Common myeloid progenitor, CD34-positive (primary cell): ENCODE data around the gene CTXN1.
"Not testable (repeated sequence)": the region's sequence is repeated elsewhere in the genome, so short reads cannot be mapped to it uniquely, and the experiment has no call there.

ENCODE experiments used
- CTCF ChIA-PET: fragments of 350-600 bp; sonication (Branson Sonifier 250); formaldehyde crosslinking; loops from one replicate; lab custom pipeline; 2021; ENCODE audit warnings: antibody characterized with exemption; lab: Charles Lee
- POLR2A ChIA-PET: fragments of 350-600 bp; sonication (Branson Sonifier 250); formaldehyde crosslinking; loops from one replicate; lab custom pipeline; 2021; ENCODE audit warnings: antibody characterized with exemption; lab: Charles Lee
- DNase-seq, 3 donors: peaks; one replicate each; pipeline versions ENCODE4 v3.0.0 to v3.0.0-alpha.2; 2013
- H3K27ac ChIP-seq, 2 experiments: 1 replicate in 1 of 2; 2 replicates in 1 of 2; pipeline ENCODE4 v1.7.0; 2013; ENCODE audit warnings: inconsistent platforms in 2 of 2, low read length in 2 of 2, mild to moderate bottlenecking in 2 of 2, low read depth in 1 of 2, moderate library complexity in 1 of 2; ENCODE audit not compliant: severe bottlenecking in 2 of 2, insufficient read depth in 1 of 2, poor library complexity in 1 of 2
- H3K27me3 ChIP-seq, 5 experiments: replicated peaks in 2 of 5; 1 replicate in 3 of 5; 2 replicates in 2 of 5; pipeline versions ENCODE4 v1.6.1 to v1.7.0; 2013; ENCODE audit warnings: low read length in 4 of 5, mild to moderate bottlenecking in 2 of 5, moderate library complexity in 2 of 5, inconsistent platforms in 1 of 5; ENCODE audit not compliant: insufficient read depth in 5 of 5, control insufficient read depth in 4 of 5
- H3K36me3 ChIP-seq, 4 experiments: 1 replicate in 2 of 4; 2 replicates in 2 of 4; pipeline versions ENCODE4 v1.6.1 to v1.7.0; 2013; ENCODE audit warnings: low read length in 3 of 4, control low read depth in 1 of 4, mild to moderate bottlenecking in 1 of 4; ENCODE audit not compliant: control insufficient read depth in 4 of 4, insufficient read depth in 4 of 4
- H3K4me1 ChIP-seq, 4 experiments: 1 replicate in 3 of 4; 2 replicates in 1 of 4; pipeline versions ENCODE4 v1.6.1 to v1.7.1; 2013; ENCODE audit warnings: low read length in 3 of 4, mild to moderate bottlenecking in 3 of 4, control low read depth in 1 of 4, inconsistent platforms in 1 of 4, moderate library complexity in 1 of 4; ENCODE audit not compliant: control insufficient read depth in 4 of 4, insufficient read depth in 4 of 4; ENCODE audit errors: control extremely low read depth in 1 of 4
- H3K4me3 ChIP-seq, 7 experiments: 1 replicate in 4 of 7; 2 replicates in 3 of 7; pipeline versions ENCODE4 v1.5.1 to v1.7.0; 2013; ENCODE audit warnings: mild to moderate bottlenecking in 7 of 7, low read length in 6 of 7, moderate library complexity in 6 of 7, inconsistent platforms in 2 of 7, low read depth in 2 of 7, control low read depth in 1 of 7; ENCODE audit not compliant: insufficient read depth in 4 of 7, control insufficient read depth in 1 of 7; ENCODE audit errors: extremely low read depth in 1 of 7
- H3K9me3 ChIP-seq, 5 experiments: 1 replicate in 4 of 5; 2 replicates in 1 of 5; pipeline versions ENCODE4 v1.6.1 to v1.7.1; 2013; ENCODE audit warnings: low read length in 4 of 5, mild to moderate bottlenecking in 2 of 5, inconsistent platforms in 1 of 5, low read depth in 1 of 5, moderate library complexity in 1 of 5; ENCODE audit not compliant: control insufficient read depth in 4 of 5, insufficient read depth in 2 of 5; ENCODE audit errors: control extremely low read depth in 1 of 5
- WGBS: methylation state at CpG from one replicate; pipeline ENCODE4 v1.1.5; 2013; ENCODE audit not compliant: insufficient coverage; 5-methylcytosine and 5-hydroxymethylcytosine counted together

CTXN1 gene

DNA sequence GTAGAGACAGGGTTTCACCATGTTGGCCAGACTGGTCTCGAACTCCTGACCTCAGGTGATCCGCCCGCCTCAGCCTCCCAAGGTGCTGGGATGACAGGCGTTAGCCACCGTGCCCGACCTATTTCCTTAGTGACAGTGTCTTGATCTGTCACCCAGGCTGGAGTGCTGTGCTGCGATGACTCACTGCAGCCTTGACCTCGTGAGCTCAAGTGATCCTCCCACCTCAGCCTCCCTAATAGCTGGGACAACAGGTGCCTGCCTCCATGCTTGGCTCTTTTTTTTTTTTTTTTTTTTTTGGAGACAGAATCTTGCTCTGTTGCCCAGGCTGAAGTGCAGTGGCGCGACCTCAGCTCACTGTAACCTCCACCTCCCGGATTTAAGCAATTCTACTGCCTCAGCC is 4.1 kb upstream of the CTXN1 start:
- peaks cover 0 to 25% (median 15%) of the 10 kb centered on the region in 4 experiments for H3K4me1 ChIP-seq
- H3K36me3 ChIP-seq = peaks cover 6 to 58% (median 39%) of the 10 kb centered on the region in 4 experiments
- H3K27me3 ChIP-seq, H3K9me3 ChIP-seq, H3K4me3 ChIP-seq, H3K27ac ChIP-seq: not testable (repeated sequence)
- CTCF ChIA-PET = interaction anchor here (1.1 to 3.3 kb wide), 5 partner anchors 8 to 76 kb away, joined by 3 to 20 read pairs (median 5); no protein-coding TSS in a partner anchor
- WGBS = 94% methylated on average over 10 of the region's 11 CpGs
- peak in 1 of 3 donors; percentile 27 for DNase-seq
- POLR2A ChIA-PET = interaction anchor here (1.4 kb wide), 1 partner anchor 72 kb away, joined by 3 read pairs; no protein-coding TSS in a partner anchor

DNA sequence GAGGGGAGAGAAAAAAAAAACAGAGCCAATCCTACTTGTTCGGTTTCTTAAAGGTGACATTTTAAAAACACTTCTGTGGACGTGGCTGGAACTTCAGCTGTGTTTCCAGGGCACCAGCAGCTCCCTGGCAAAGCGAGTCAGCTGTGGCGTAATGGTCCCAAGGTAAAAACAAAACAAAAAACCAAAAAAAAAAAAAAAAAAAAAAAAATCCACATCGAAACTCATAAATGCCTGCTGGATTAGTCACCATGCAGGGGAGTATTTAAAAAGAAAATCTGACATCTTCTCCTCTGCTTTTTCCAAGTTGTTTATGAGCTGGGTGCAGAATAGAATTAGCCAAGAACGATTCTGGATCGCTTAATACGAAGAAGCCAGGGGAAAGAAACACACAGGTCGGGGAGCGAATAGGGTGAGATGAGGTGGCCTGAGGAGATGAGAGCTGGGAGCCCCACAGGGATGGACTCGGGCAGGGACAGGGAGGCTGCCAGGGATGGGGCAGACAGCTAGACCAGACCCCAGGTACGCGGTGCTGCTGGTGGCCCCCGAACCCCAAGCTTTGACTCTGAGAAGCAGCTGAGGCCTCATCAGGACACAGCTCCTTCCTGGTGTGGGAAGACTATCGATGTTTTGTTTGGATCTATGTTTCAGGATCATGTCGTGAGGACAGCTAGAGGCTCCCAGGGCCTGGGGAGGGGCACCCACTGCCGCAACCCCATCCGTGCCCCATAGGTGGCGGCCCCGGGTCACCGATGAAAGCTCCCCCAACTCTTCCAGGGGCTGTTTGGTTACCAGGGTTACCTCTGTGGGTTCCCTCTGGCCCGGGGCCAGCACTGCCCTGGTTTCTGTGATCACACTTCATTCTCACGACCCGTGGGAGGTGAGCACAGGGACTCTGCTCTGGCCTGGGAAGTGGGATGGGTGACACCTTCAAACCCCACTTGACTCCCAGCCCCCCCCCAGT is 3.1 kb upstream of the CTXN1 start:
- H3K36me3 ChIP-seq = peaks cover 6 to 47% (median 32%) of the 10 kb centered on the region in 4 experiments
- H3K4me1 ChIP-seq = peaks cover 0 to 27% (median 16%) of the 10 kb centered on the region in 4 experiments
- H3K27ac ChIP-seq = no peak overlapping the region
- no peaks in the 10 kb centered on the region for H3K9me3 ChIP-seq
- DNase-seq = peak; percentile 90 to 96 (median 92)
- POLR2A ChIA-PET = interaction anchor here (1.2 to 1.6 kb wide), 3 partner anchors 9 to 73 kb away, joined by 3 to 12 read pairs (median 3); partner anchors contain the start of genes SNAPC2 and TIMM44
- CTCF ChIA-PET = interaction anchor here (0.6 to 4.0 kb wide), 18 partner anchors 7 to 406 kb away, joined by 3 to 20 read pairs (median 4); partner anchors contain the start of gene TIMM44
- WGBS = 63% methylated on average over 15 of the region's 24 CpGs
- H3K27me3 ChIP-seq = no peaks in the 10 kb centered on the region
- no peak overlapping the region for H3K4me3 ChIP-seq

DNA sequence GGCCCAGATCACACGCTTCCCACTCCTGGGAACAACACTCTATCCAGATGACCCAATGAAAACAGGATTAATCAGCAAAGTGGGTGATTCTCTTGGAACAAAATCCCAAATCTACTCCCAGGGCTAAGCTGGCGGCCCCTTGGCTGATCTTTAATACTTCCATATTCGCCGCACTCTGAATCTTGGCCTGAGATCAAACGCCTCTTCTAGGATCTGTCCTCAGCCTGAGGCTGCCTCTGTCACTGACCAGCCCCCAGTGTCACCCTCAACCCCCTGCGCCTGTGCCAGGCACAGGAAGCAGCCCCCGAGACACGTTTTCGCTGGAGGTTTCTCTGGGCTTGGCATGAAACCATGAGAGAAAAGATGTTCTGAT is 2.4 kb upstream of the CTXN1 start:
- POLR2A ChIA-PET = interaction anchor here (1.6 kb wide), 1 partner anchor 15 kb away, joined by 12 read pairs; the partner anchor contains the start of gene TIMM44
- no peaks in the 10 kb centered on the region for H3K27me3 ChIP-seq
- no peak overlapping the region for H3K27ac ChIP-seq
- H3K9me3 ChIP-seq = no peaks in the 10 kb centered on the region
- CTCF ChIA-PET = interaction anchor here (0.6 to 4.0 kb wide), 7 partner anchors 10 to 133 kb away, joined by 3 to 20 read pairs (median 4); partner anchors contain the start of gene TIMM44
- H3K4me1 ChIP-seq = peaks cover 0 to 27% (median 16%) of the 10 kb centered on the region in 4 experiments
- no peak overlapping the region for H3K4me3 ChIP-seq
- DNase-seq = no peak
- H3K36me3 ChIP-seq = peaks cover 6 to 40% (median 28%) of the 10 kb centered on the region in 4 experiments
- WGBS = 98% methylated on average over 8 of the region's 9 CpGs

DNA sequence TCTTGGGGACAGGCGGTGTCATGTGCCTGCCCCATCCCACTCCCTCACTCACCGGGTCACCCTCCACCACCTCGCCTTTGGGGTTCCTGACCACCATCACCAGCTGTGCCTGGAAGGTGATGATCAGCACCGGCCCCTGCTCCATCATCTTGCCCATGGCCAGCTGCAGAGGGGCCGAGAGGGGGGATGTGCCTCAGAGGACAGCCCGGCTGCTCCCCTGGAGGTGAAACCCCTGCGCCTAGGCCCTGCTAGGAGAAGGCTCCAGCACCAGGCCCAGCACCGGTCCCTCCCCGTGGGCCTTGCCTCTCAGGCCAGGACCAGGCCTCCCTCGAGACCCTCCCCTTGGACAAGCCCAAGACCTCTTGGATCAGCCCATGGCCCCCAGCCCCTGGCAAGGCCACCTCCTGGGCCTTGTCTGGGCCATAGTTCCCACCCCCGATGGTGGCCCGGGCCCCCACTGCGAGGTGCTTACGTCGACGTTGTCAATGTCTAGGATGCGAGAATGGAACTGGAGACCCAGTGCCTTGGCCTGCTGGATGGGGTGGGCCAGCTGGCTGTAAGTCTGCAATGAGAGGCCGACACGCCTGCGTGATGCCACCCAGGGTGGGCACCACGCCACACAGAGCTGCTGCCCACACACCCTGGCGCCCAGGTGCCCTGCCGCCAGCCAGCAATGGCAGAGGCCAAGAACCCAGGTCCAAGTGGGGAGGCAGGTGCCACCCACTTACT is 1.8 kb upstream of the CTXN1 start:
- CTCF ChIA-PET = interaction anchor here (1.1 to 4.0 kb wide), 7 partner anchors 10 to 76 kb away, joined by 3 to 20 read pairs (median 4); partner anchors contain the start of genes MAP2K7 and TIMM44
- Histone ChIP-seq H3K9me3 (no peaks in the 10 kb centered on the region), H3K4me3 (no peak overlapping the region), H3K27ac (no peak overlapping the region), H3K36me3 (peaks cover 6 to 35% (median 28%) of the 10 kb centered on the region in 4 experiments), H3K27me3 (no peaks in the 10 kb centered on the region), H3K4me1 (peaks cover 0 to 27% (median 16%) of the 10 kb centered on the region in 4 experiments)
- 98% methylated on average over 16 of the region's 23 CpGs for WGBS
- DNase-seq = no peak
- POLR2A ChIA-PET = no interaction called here

DNA sequence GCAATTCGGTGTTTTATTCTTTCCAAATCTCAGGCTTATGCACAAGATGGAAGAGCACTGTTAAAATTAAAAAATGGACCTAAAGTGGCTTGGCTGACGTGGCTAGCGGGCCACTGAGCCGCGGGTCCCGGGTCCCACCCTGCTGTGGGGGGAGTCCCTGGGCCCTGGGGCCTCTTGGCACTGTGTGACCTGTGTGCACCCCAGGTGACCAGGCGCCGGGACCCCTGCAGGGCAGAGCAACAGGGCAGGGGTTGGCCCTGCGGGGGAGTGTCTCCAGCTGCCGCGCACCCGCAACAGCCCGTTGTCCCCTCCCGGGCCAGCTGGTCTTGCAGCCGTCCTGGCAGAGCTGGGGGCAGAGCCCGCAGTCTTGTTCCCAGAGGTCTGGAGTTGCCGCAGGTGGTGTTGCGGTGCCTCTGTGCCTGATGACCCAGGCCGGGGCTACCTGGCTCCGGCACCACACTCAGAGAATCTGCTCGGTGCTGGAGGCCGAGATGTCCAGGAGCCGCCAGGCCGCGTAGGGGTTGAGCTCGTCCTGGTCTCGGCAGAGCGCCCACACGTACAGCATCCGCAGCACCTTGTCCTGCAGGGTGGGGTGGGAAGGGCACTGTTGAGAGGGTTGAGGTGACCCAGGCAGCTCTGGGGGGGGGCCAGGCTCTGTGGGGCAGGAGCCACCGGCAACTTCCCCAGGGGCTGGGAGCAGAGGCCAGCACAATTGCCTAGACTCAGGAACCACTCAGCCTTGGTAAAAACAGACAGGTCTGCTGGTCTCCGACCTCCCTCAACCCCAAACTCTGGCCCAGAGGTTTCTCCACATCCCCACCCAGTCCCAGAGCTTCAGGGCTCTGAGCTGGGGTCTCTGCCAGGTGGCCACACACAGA is 1.0 kb upstream of the CTXN1 start:
- Histone ChIP-seq H3K4me1 (peaks cover 0 to 28% (median 17%) of the 10 kb centered on the region in 4 experiments), H3K9me3 (no peaks in the 10 kb centered on the region), H3K27ac (no peak overlapping the region), H3K4me3 (no peak overlapping the region), H3K27me3 (no peaks in the 10 kb centered on the region), H3K36me3 (peaks cover 2 to 35% (median 27%) of the 10 kb centered on the region in 4 experiments)
- no peak for DNase-seq
- WGBS = 95% methylated on average over 25 of the region's 32 CpGs
- ChIA-PET CTCF (interaction anchor here (1.1 to 4.0 kb wide), 7 partner anchors 9 to 76 kb away, joined by 3 to 20 read pairs (median 4); partner anchors contain the start of genes MAP2K7 and TIMM44), POLR2A (interaction anchor here (1.1 kb wide), 1 partner anchor 17 kb away, joined by 4 read pairs; no protein-coding TSS in a partner anchor)
